MM.1S (cell line): ENCODE results near the gene IKBKG.

Experiments used
- EZH2 ChIP-seq: fragments of 300-600 bp; sonication (generic); optimal IDR thresholded peaks from 2 replicates; pipeline ENCODE3; 2017; ENCODE audit warnings: low read depth, mild to moderate bottlenecking, antibody characterized with exemption, low read length, mixed read lengths
- TF ChIP-seq, protein P1 (sequence below): fragments of 300-600 bp; sonication (generic); IDR thresholded peaks from 2 replicates; pipeline ENCODE4 v1.5.1; 2016; ENCODE audit warnings: antibody characterized with exemption, low read length, mixed read lengths

DNA sequence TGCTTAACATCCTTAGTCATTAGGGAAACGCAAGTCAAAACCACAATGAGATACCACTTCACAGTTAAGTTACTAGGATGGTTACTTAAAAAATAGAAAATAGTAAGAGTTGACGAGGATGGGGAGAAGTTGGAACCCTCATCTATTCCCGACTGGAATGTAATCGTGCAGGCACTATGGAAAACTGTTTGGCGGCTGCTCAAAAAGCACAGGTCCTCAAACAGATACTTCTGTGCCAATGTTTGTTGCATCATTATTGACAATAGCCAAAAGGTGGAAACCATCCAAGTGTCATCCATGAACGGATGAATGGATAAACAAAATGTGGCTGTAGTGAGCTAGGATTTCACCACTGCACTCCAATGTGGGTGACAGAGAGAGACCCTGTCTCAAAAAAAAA is 60.0 kb downstream of the IKBKG start:
- TF ChIP-seq, protein P1, sequence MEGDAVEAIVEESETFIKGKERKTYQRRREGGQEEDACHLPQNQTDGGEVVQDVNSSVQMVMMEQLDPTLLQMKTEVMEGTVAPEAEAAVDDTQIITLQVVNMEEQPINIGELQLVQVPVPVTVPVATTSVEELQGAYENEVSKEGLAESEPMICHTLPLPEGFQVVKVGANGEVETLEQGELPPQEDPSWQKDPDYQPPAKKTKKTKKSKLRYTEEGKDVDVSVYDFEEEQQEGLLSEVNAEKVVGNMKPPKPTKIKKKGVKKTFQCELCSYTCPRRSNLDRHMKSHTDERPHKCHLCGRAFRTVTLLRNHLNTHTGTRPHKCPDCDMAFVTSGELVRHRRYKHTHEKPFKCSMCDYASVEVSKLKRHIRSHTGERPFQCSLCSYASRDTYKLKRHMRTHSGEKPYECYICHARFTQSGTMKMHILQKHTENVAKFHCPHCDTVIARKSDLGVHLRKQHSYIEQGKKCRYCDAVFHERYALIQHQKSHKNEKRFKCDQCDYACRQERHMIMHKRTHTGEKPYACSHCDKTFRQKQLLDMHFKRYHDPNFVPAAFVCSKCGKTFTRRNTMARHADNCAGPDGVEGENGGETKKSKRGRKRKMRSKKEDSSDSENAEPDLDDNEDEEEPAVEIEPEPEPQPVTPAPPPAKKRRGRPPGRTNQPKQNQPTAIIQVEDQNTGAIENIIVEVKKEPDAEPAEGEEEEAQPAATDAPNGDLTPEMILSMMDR, result no peak
- no peak for TF ChIP-seq EZH2
